Measurements from ENCODE around the gene SYT14. TPM values are rescaled to one million over a fixed set of nuclear protein-coding genes. Genes with fewer than 3 reads are reported as not detected.
"Not testable (repeated sequence)": the region's sequence is repeated elsewhere in the genome, so short reads cannot be mapped to it uniquely, and the experiment has no call there.

SYT14 gene
- total RNA-seq, 4 donors from 2014 or later: 7.6 to 20.0 (median 15.1) TPM

DNA sequence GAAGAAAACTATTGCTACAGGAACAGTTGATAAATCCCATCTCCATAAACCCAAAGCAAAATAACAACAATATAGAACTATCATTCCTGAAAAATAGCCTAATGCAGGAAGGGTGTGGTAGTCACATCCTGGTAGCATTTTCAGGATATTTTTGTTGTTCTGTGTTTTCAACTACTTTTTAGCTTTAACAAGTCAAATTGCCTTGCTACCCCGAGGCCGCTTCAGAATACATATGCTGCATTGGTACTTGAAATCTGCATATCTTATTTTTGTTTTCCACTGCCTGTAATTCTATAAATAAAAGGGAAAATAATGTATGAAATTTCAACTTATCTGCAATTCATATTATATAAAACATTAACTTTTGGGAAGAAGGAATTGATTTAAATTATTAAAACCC lies 36.8 kb upstream of the SYT14 start:
- Histone ChIP-seq H3K27ac (no peak overlapping the region), H3K27me3 (no peaks in the 10 kb centered on the region), H3K36me3 (no peaks in the 10 kb centered on the region), H3K4me3 (replicated peaks in 1 of 3) (no peak overlapping the region), H3K4me1 (peaks cover 3 to 7% of the 10 kb centered on the region in 2 donors), H3K9me3 (no peaks in the 10 kb centered on the region)
- DNase-seq: no peak
- TF ChIP-seq, protein P1, sequence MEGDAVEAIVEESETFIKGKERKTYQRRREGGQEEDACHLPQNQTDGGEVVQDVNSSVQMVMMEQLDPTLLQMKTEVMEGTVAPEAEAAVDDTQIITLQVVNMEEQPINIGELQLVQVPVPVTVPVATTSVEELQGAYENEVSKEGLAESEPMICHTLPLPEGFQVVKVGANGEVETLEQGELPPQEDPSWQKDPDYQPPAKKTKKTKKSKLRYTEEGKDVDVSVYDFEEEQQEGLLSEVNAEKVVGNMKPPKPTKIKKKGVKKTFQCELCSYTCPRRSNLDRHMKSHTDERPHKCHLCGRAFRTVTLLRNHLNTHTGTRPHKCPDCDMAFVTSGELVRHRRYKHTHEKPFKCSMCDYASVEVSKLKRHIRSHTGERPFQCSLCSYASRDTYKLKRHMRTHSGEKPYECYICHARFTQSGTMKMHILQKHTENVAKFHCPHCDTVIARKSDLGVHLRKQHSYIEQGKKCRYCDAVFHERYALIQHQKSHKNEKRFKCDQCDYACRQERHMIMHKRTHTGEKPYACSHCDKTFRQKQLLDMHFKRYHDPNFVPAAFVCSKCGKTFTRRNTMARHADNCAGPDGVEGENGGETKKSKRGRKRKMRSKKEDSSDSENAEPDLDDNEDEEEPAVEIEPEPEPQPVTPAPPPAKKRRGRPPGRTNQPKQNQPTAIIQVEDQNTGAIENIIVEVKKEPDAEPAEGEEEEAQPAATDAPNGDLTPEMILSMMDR (IDR thresholded peaks at IDR 0.05): no peak
- TF ChIP-seq POLR2A (IDR thresholded peaks at IDR 0.05): no peak
- 93 to 96% methylated on average over 2 of the region's 2 CpGs for WGBS, 2 donors
- intact Hi-C loops (cut with DNase I): no loop called here

DNA sequence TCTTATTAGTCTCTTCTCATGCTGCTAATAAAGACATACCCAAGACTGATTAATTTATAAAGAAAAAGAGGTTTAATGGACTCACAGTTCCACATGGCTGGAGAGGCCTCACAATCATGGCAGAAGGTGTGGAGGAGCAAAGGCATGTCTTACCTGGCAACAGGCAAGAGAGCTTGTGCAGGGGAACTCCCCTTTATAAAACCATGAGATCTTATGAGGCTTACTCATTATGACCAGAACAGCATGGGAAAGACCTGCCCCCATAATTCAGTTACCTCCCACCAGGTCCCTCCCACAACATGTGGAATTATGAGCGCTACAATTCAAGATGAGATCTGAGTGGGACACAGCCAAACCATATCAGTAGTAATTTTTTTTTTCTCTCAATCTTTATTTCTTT lies 33.2 kb upstream of the SYT14 start:
- H3K9me3 ChIP-seq; intact Hi-C loops (cut with DNase I); H3K27ac ChIP-seq; H3K36me3 ChIP-seq; H3K4me1 ChIP-seq; DNase-seq; H3K4me3 ChIP-seq (replicated peaks in 1 of 3); H3K27me3 ChIP-seq: not testable (repeated sequence)
- 93% methylated on average over 1 of the region's 1 CpG; no CpG with 5 or more reads in 1 of the 2 donors for WGBS, 2 donors

DNA sequence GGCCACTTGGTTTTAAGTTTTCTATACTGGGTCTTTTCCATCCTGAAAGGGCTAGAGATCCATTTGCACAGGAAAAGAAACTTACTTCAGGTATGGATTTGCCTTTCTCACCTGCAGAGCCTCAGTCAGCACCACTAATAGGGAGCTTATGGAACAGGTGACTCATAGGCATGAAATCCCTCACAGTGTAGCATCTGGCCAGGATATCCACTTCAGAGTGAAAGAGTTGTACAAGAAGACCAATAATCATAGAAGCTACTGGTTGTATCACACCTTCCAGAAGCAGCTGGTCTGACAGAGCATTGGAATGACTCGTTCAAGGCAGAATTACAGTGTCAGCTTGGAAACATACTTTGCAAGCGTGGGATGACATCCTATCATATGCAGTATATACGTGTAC lies 26.3 kb upstream of the SYT14 start:
- H3K4me3 ChIP-seq (replicated peaks in 1 of 3): no peak overlapping the region
- no peak for DNase-seq
- 79% methylated on average over 3 of the region's 3 CpGs; no CpG with 5 or more reads in 1 of the 2 donors for WGBS, 2 donors

DNA sequence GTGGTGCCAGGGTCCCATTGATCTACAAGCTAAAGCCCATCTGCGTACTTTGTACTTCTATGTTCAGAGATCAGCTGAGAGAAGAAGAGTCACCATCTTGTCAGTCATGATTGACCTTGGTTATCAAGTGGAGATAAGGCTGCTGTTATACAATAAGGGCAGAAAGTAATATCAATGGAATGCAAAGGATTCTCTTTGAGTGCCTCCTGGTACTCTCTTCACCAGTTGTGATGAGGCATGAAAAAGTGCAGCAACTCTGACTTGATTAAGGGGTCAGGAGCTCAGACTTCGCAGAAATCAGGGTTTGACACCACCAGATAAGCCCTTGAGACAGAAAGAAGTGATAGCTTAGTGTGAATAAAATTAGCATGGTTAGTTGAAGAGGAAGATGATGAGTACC lies 25.7 kb upstream of the SYT14 start:
- H3K27me3 ChIP-seq: no peaks in the 10 kb centered on the region
- no peaks in the 10 kb centered on the region for H3K36me3 ChIP-seq
- no peak for DNase-seq
- H3K27ac ChIP-seq: no peak overlapping the region
- no peaks in the 10 kb centered on the region for H3K9me3 ChIP-seq
- intact Hi-C loops (cut with DNase I): no loop called here
- no peak overlapping the region for H3K4me3 ChIP-seq (replicated peaks in 1 of 3)
- no peaks in the 10 kb centered on the region for H3K4me1 ChIP-seq
- 75% methylated on average over 2 of the region's 2 CpGs; no CpG with 5 or more reads in 1 of the 2 donors for WGBS, 2 donors
- TF ChIP-seq, protein P1 (IDR thresholded peaks at IDR 0.05): no peak
- TF ChIP-seq POLR2A (IDR thresholded peaks at IDR 0.05): no peak

More for the DNA sequence above, 26.3 kb upstream of the SYT14 start:
- Histone ChIP-seq H3K4me1 (no peaks in the 10 kb centered on the region), H3K27ac (no peak overlapping the region), H3K27me3 (no peaks in the 10 kb centered on the region), H3K9me3 (no peaks in the 10 kb centered on the region), H3K36me3 (no peaks in the 10 kb centered on the region)
- TF ChIP-seq, protein P1 (IDR thresholded peaks at IDR 0.05): no peak
- TF ChIP-seq POLR2A (IDR thresholded peaks at IDR 0.05): no peak
- intact Hi-C loops (cut with DNase I): no loop called here

DNA sequence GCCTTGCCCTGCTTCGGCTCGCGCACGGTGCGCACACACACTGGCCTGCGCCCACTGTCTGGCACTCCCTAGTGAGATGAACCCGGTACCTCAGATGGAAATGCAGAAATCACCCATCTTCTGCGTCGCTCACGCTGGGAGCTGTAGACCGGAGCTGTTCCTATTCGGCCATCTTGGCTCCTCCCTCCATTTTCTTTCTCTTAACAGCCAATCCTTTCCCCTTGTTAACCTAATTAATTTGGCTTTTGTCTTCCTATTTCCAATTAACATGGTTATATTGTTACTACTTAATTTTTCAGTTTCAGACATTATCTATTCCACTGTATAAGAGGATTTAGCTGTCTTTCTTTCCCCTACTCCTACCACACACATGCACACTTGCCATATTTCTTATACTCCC lies 18.4 kb upstream of the SYT14 start:
- H3K9me3 ChIP-seq; H3K4me3 ChIP-seq (replicated peaks in 1 of 3); H3K36me3 ChIP-seq; H3K4me1 ChIP-seq; DNase-seq; intact Hi-C loops (cut with DNase I); H3K27me3 ChIP-seq; H3K27ac ChIP-seq: not testable (repeated sequence)
- 94 to 96% methylated on average over 9 to 10 of the region's 12 CpGs for WGBS, 2 donors

DNA sequence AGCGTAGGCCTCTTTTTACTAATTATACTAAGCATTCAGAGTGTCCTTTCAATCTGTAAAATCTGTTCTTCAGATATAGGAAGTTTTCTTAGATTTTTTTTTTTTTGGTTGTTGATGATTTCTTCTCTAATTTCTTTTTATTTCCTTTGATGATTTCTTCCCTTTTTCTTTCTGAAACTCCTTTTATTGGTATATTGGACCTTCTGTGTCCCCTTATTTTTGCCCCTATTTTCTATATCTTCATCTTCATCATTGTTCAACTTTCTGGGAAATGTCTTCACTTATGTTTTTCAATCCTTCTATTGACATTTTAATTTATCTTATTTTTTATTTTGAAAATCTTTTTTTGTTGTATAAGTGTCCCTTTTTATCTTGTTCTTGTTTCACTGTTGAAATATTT lies 17.2 kb upstream of the SYT14 start:
- no peak overlapping the region for H3K4me3 ChIP-seq (replicated peaks in 1 of 3)
- 98% methylated on average over 1 of the region's 1 CpG for WGBS, 2 donors

More for the DNA sequence above, 17.2 kb upstream of the SYT14 start:
- DNase-seq: no peak
- no peaks in the 10 kb centered on the region for H3K36me3 ChIP-seq
- intact Hi-C loops (cut with DNase I): no loop called here
- H3K9me3 ChIP-seq: no peaks in the 10 kb centered on the region
- H3K4me1 ChIP-seq: peaks cover 0 to 2% of the 10 kb centered on the region in 2 donors
- TF ChIP-seq, protein P1 (IDR thresholded peaks at IDR 0.05): no peak
- no peak for TF ChIP-seq POLR2A (IDR thresholded peaks at IDR 0.05)
- no peak overlapping the region for H3K27ac ChIP-seq
- H3K27me3 ChIP-seq: no peaks in the 10 kb centered on the region

Measured in thyroid gland (tissue), 4 donors.